Loucy (cell line): ENCODE data around the gene TEX10.

Experiments used
- EZH2phosphoT487 ChIP-seq: fragments of 200-600 bp; IDR thresholded peaks from 2 replicates; pipeline ENCODE4 v1.6.1; 2018; ENCODE audit warnings: antibody characterized with exemption, mild to moderate bottlenecking, moderate library complexity, borderline replicate concordance
- TF ChIP-seq, protein P1 (sequence below): fragments of 200-600 bp; sonication (generic); conservative IDR thresholded peaks from 2 replicates; pipeline ENCODE4 v1.5.1; 2014; ENCODE audit warnings: mild to moderate bottlenecking, antibody characterized with exemption, low read length

DNA sequence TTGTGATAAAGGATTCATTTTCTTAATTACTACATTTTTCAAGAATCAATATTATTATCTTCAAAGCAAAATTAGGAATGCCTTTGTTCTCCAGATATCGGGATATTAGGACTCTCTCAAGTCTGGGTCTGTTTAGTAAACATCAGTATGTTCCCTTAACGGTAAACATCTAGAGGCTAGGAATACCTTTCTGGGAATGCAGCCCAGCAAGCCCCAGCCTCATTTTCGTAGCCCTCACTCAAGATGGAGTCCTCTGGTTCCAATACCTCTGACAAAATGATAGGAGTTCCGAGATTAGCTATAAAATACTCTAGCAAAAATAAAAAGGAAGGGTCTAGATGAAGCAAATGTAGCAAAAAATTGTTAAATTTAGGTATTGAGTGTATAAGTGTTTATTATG lies 84.5 kb downstream of the TEX10 start:
- TF ChIP-seq, protein P1, sequence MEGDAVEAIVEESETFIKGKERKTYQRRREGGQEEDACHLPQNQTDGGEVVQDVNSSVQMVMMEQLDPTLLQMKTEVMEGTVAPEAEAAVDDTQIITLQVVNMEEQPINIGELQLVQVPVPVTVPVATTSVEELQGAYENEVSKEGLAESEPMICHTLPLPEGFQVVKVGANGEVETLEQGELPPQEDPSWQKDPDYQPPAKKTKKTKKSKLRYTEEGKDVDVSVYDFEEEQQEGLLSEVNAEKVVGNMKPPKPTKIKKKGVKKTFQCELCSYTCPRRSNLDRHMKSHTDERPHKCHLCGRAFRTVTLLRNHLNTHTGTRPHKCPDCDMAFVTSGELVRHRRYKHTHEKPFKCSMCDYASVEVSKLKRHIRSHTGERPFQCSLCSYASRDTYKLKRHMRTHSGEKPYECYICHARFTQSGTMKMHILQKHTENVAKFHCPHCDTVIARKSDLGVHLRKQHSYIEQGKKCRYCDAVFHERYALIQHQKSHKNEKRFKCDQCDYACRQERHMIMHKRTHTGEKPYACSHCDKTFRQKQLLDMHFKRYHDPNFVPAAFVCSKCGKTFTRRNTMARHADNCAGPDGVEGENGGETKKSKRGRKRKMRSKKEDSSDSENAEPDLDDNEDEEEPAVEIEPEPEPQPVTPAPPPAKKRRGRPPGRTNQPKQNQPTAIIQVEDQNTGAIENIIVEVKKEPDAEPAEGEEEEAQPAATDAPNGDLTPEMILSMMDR, result no peak
- TF ChIP-seq EZH2phosphoT487, result no peak
